GM18907 (cell line): ENCODE data around the gene SVIL.
"Not testable (repeated sequence)": the region's sequence is repeated elsewhere in the genome, so short reads cannot be mapped to it uniquely, and the experiment has no call there.

ENCODE experiments used
- ATAC-seq: cut with Tn5 transposase; IDR thresholded peaks from one replicate; pipeline ENCODE4 v1.9.1; 2021; ENCODE audit warnings: mild to moderate bottlenecking, moderate library complexity; ENCODE audit not compliant: unreplicated experiment

The SVIL gene

DNA sequence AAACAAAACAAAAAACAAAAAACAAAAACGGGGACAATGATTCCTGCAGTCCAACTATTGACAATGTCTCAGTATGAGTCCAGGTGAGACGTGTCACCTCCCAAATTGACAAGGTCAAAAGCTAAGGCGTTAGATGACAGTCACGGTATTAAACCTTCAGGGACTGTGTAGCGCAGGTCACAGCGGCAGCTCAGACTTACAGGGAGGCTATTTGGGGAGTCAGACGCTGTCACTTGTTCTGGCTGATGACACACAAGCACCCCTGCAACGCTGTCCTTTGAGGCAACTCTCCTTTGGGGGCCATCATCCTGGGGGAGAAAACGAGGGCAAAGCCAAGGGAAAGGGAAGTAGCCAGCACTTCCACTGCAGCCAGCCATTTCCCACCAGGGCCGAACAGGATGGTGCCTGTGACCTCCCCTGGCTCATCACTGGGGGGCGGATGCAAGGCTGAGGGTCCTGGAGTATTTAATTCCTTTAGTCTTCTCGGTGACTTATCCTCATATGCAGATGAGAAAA, 55.3 kb downstream of the SVIL start:
- ATAC-seq = no peak

DNA sequence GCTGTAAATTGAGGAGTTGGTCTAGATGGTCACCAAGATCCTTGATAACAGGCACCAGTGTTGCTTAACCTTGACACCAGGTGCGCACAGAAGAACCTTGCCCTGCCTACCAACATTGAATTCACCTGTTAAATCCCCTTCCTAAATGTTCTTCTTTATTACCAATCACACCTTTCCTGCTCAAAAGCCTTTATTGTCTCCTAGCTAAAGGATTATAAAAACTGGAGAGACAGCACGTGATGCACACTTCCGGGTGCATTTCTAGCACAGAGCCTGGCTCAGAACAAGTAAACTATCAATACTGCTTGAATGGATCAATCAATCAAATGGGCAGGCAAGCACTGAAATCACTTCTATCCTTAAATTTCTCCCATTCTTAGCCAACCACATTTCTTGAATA, 56.3 kb downstream of the SVIL start:
- ATAC-seq = no peak

DNA sequence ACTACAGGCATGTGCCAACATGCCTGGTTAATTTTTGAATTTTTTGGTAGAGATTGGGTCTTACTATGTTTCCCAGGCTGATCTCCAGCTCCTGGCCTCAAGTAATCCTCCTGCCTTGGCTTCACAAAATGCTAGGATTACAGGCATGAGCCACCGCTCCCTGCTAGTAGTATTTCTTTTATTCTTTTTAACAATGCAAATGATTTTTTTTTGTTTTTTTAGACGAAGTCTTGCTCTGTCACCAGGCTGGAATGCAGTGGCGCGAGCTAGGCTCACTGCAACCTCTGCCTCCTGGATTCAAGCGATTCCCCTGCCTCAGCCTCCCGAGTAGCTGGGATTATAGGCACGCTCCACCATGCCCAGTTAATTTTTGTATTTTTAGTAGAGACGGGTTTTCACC, 58.1 kb downstream of the SVIL start:
- ATAC-seq = no peak

DNA sequence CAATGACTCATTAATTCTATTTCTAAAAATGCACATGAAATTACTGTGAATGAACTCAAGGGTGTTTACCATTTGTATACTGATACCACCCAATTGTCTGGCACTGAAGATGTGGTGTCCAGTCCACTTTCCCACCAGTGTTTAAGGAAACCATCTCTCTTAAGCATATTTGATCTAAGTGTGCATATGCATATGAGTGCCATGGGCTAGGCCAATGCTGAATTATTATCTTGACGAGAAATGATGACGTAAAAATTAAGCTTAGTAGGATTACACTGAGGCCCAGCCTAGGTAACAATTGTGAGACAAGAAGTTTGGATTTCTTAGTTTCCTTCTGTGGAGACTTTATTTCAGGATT, 59.7 kb downstream of the SVIL start:
- ATAC-seq = no peak

GRCh38 chr10:29574212-29575097, 60.3 kb downstream of the SVIL start:
- ATAC-seq = not testable (repeated sequence)

- ATAC-seq = not testable (repeated sequence)
Observed at GRCh38 chr10:29570248-29570647, 64.5 kb downstream of the SVIL start.

DNA sequence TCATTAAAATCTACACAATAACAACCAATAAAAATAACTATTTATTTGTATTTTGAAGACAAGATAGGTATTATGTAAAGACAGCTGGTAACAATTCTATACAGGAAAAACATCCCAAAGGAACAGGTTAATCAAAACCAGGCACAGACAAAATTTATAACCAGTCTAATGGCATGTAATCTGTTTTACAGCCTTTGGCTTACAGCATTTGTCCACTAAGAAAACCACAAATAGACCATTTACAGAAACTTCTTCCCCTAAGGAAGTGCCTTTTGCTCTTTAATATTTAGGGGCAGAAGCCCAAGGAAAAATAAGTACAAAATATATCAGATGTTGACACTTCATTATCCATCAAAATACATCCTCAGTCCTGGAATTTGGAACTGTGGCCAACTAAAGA, 65.0 kb downstream of the SVIL start:
- ATAC-seq = no peak

DNA sequence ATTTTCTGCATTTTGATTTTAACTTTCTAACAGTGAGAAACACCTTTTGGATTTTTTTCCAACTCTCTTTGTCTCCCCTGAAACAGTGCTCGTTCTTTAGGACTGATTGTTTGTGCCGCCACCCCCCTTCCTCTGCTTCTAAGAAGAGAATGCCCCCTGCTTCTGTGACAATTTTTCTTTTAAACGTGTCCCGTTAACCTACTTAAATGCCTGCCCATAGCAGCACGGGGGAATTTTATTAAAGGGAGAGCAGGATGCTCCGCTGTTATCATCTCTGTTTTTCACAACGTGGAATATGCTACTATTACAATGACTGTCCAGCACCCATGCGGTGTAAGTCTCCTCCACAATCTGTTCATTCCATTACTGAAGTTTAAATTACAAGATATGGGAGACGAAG, 67.8 kb downstream of the SVIL start:
- ATAC-seq = no peak

DNA sequence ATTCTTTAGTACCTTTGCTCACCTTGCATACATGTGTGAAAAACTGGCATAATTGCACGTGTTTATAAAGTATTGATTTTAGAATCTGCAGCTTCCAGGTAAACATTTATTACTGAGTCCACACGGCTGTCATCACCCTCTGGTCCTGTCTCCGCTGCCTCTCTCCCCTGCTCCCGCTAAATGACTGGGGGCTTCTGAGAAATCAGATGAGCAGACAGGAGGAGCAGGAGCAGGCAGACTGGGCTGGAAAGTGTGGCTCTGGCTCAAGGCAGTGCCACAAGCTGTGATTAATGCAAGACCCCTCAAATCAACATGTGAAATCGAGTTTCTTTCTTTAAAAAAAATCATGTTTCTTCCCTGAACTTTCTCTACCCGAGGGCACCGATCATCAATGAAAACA, 68.6 kb downstream of the SVIL start:
- not testable (repeated sequence) for ATAC-seq

- ATAC-seq = no peak
Observed at GRCh38 chr10:29563420-29564035, 71.2 kb downstream of the SVIL start.

DNA sequence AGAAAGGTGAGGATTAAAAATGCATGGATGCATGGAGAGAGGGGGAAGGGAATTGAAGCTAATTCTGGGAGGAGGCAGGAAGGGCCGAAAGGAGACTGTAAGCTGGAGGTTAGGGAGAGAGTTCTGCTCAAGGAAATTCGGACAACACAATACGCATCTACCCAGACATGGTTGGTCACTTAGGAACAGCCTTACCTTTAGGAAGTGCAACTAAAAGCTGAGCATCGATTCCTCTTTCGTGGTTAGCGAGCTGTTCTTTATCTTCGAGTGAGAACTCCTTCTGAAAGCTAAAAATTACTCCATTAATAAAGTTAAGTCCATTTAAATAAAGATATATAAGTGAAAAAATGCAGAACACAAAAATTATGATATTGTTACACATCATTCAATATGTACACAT, 71.8 kb downstream of the SVIL start:
- ATAC-seq = peak; percentile 83

DNA sequence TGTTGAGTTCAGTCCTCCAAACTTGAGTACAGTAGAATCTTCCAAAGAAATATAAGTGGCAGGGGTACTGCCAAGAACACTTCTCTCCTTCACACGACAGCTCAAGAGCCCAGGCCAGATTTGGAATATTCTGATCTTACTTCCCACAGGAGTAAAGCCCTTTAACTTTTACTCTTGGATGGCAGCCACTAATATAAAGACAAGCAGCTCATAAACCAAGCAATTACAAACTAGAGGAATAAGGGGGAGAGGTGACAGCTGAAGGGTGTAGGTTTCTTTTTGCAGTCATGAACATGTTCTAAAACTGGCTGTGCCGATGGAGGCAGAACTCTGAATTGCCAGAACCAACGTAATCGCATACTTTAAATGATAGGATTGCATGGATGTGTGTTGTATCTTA, 74.8 kb downstream of the SVIL start:
- ATAC-seq = no peak

DNA sequence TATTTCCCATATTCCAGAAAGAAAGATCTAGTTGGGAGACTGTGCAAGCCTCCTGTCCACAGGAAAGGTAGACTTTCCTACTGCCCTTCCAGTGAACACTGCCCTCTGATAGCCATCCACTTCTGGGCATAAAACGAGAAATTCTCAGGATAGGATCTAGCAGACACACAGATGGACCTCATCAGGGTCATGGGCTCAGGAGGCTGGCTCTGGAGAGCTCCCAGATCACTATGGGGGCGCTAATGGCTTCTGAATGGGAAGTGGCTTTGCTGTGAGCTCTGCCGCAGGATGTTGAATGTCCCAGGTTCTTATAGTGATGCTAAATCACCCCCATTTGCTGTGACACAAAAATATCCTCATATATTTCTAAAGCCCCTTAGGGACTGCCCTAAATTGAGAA, 77.1 kb downstream of the SVIL start:
- no peak for ATAC-seq

GRCh38 chr10:29555746-29556481, 78.9 kb downstream of the SVIL start:
- ATAC-seq = no peak

- ATAC-seq = no peak
Observed at GRCh38 chr10:29555091-29555745, 79.6 kb downstream of the SVIL start.

- no peak for ATAC-seq
Observed at GRCh38 chr10:29554660-29555059, 80.1 kb downstream of the SVIL start.

DNA sequence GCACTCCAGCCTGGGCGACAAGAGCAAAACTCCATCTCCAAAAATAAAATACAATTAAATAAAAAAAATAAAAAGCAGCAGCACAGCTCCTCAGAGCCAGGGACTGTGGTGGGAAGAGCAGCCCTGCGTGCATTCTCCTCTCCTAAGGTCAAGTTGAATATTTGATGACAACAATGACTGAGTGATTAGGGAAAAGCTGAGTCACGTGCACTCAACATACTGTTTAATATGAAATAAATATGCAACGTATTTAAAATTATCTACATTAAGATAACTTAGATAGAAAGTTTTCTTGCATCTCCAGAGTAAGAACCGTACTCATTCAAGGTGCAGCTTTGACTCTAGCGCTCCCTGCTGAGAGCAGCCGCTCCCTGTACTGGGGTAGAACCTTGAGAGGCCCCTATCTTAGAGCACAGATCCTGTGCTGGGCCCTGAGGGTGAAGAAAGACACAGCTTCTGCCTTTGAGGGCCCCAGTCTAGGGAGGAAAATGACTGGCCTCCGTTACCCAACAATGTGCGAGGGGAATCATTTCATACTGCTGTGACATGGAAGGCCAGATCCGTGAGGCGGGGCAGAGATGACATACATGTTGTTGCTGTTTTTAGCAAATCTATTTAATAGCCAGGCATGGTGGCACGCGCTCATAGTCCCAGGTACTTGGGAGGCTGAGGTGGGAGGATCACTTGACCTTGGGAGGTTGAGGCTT, 81.1 kb downstream of the SVIL start:
- no peak for ATAC-seq

DNA sequence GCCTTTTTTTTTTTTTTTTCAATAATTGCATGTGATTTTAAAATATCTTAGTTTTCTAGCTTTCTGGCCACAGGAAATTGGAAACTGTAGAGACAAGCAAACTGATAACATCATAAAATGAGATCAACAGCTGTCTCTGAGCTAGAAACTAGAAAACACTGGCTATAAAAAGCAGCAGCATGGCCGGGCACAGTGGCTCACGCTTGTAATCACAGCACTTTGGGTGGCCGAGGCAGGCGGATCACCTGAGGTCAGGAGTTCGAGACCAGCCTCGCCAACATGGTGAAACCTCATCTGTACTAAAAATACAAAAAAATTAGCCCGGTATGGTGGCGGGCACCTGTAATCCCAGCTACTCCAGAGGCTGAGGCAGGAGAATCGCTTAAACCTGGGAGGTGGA, 81.7 kb downstream of the SVIL start:
- not testable (repeated sequence) for ATAC-seq

DNA sequence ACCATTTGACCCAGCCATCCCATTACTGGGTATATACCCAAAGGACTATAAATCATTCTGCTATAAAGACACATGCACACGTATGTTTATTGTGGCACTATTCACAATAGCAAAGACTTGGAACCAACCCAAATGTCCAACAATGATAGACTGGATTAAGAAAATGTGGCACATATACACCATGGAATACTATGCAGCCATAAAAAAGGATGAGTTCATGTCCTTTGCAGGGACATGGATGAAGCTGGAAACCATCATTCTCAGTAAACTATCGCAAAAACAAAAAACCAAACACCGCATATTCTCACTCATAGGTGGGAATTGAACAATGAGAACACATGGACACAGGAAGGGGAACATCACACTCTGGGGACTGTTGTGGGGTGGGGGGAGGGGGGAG, 85.3 kb downstream of the SVIL start:
- ATAC-seq = not testable (repeated sequence)

DNA sequence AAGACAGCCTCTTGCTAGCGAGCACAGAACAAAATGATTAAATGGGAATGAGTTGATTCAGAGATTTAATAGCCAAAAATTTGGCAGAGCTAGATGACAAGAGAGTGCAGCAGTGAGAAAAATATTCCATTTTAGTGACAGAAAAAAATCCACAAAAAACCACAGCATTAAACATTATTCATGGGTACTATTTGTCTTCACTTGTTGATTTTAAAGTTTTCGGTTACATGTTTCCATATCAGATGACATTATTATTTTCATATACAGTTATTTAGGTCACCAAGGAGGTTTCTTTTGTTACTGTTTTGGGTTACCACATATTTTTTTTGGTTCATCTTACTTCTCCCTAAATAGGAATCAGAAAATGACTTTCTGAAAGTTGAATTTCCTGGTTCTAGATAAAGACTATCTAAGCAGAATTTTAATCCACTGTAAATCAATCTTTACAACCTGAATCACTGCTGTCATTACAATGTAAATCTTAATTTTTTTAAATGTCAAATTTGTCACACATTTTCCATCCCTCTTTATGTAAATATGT, 87.9 kb downstream of the SVIL start:
- no peak for ATAC-seq
